ENCODE results near the gene GABBR2. TPM values are rescaled to one million over a fixed set of nuclear protein-coding genes. Genes with fewer than 3 reads are reported as not detected.

The GABBR2 gene
- total and polyA plus RNA-seq, 9 of the 15 experiments (the other 6 are each of a cell fraction or from before 2014, with no cell fraction given): 0.15 to 1.9 (median 0.32) TPM

- TF ChIP-seq CHD7 (IDR thresholded peaks at IDR 0.05; ENCODE audit: low read depth, low read length) (no peak), TCF15 (CRISPR knock-in tag; IDR thresholded peaks at IDR 0.05) (no peak), MTA1 (IDR thresholded peaks at IDR 0.05; ENCODE audit: borderline replicate concordance) (no peak), SMAD4 (CRISPR knock-in tag; conservative IDR thresholded peaks at IDR 0.05) (peak; percentile 56; the same call in 1 of the 2 replicates), FOXA3 (CRISPR knock-in tag; conservative IDR thresholded peaks at IDR 0.05 in 1 of 2, IDR thresholded peaks at IDR 0.05 in 1 of 2) (no peak), OTX1 (CRISPR knock-in tag; IDR thresholded peaks at IDR 0.05) (no peak), GTF2A2 (tag; IDR thresholded peaks at IDR 0.05) (no peak), ZNF354B (CRISPR knock-in tag; IDR thresholded peaks at IDR 0.05) (no peak), HDAC3 (IDR thresholded peaks at IDR 0.05; ENCODE audit: borderline replicate concordance, partially characterized antibody) (peak; percentile 85), KDM4B (IDR thresholded peaks at IDR 0.05; ENCODE audit: borderline replicate concordance in 2 of 2, low read depth in 1 of 2) (no peak), ZC3H4 (CRISPR knock-in tag; IDR thresholded peaks at IDR 0.05; ENCODE audit: borderline replicate concordance) (no peak), NELFE (IDR thresholded peaks at IDR 0.05; ENCODE audit: insufficient read depth, insufficient read length) (no peak), HOXB6 (CRISPR knock-in tag; IDR thresholded peaks at IDR 0.05; ENCODE audit: borderline replicate concordance) (no peak)
- TF ChIP-seq, protein P1, sequence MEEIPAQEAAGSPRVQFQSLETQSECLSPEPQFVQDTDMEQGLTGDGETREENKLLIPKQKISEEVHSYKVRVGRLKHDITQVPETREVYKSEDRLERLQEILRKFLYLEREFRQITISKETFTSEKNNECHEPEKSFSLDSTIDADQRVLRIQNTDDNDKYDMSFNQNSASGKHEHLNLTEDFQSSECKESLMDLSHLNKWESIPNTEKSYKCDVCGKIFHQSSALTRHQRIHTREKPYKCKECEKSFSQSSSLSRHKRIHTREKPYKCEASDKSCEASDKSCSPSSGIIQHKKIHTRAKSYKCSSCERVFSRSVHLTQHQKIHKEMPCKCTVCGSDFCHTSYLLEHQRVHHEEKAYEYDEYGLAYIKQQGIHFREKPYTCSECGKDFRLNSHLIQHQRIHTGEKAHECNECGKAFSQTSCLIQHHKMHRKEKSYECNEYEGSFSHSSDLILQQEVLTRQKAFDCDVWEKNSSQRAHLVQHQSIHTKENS (CRISPR knock-in tag; IDR thresholded peaks at IDR 0.05): no peak
Observed at GRCh38 chr9:98576354-98576753, 132.4 kb downstream of the GABBR2 start (continued).

Data from K562 (cell line).